HEK293T (cell line): ENCODE results near the gene PLD1.

Experiments used
- CTCF ChIA-PET: fragments of 350-600 bp; formaldehyde crosslinking; extraction: SDS; loops from one replicate; lab custom pipeline; 2021; ENCODE audit warnings: antibody characterized with exemption, inconsistent platforms; lab: Yijun Ruan, JAX
- POLR2A ChIA-PET: fragments of 350-600 bp; formaldehyde crosslinking; extraction: SDS; loops from one replicate; lab custom pipeline; 2020; ENCODE audit warnings: antibody characterized with exemption, inconsistent platforms; lab: Yijun Ruan, JAX
- DNase-seq: peaks from one replicate; pipeline ENCODE4 v3.0.0; 2012; ENCODE audit warnings: mixed read lengths; ENCODE audit errors: extremely low spot score
- ARNT ChIP-seq: fragments of 450-650 bp; IDR thresholded peaks from 2 replicates; pipeline ENCODE4 v1.6.1; 2017; ENCODE audit warnings: mild to moderate bottlenecking
- BHLHE40 ChIP-seq: fragments of 450-650 bp; IDR thresholded peaks from 2 replicates; pipeline ENCODE4 v1.6.1; 2016; ENCODE audit warnings: mild to moderate bottlenecking, moderate library complexity, borderline replicate concordance
- CTBP1 ChIP-seq: fragments of 450-650 bp; IDR thresholded peaks from 2 replicates; pipeline ENCODE4 v1.6.1; 2016; ENCODE audit warnings: borderline replicate concordance
- ELF4 ChIP-seq: fragments of 450-650 bp; IDR thresholded peaks from 2 replicates; pipeline ENCODE4 v1.6.1; 2017; ENCODE audit warnings: antibody characterized with exemption
- FOXA1 ChIP-seq: fragments of 450-650 bp; IDR thresholded peaks from 2 replicates; pipeline ENCODE4 v1.6.1; 2016; ENCODE audit warnings: mild to moderate bottlenecking
- FOXK2 ChIP-seq: fragments of 450-650 bp; IDR thresholded peaks from 2 replicates; pipeline ENCODE4 v1.6.1; 2016; ENCODE audit warnings: mild to moderate bottlenecking
- FOXM1 ChIP-seq: fragments of 450-650 bp; IDR thresholded peaks from 2 replicates; pipeline ENCODE4 v1.6.1; 2017; ENCODE audit warnings: mild to moderate bottlenecking, borderline replicate concordance
- HDGF ChIP-seq: fragments of 450-650 bp; IDR thresholded peaks from 2 replicates; pipeline ENCODE4 v1.6.1; 2017; ENCODE audit warnings: antibody characterized with exemption, borderline replicate concordance
- L3MBTL2 ChIP-seq: fragments of 450-650 bp; conservative IDR thresholded peaks from 2 replicates; pipeline ENCODE4 v1.6.1; 2016; ENCODE audit warnings: mild to moderate bottlenecking
- LEF1 ChIP-seq: fragments of 450-650 bp; IDR thresholded peaks from 2 replicates; pipeline ENCODE4 v1.6.1; 2017; ENCODE audit warnings: mild to moderate bottlenecking, borderline replicate concordance
- NFRKB ChIP-seq: fragments of 450-650 bp; IDR thresholded peaks from 2 replicates; pipeline ENCODE4 v1.6.1; 2016; ENCODE audit warnings: mild to moderate bottlenecking, moderate library complexity
- SP1 ChIP-seq: fragments of 450-650 bp; IDR thresholded peaks from 2 replicates; pipeline ENCODE4 v1.6.1; 2017
- SUZ12 ChIP-seq: fragments of 450-650 bp; IDR thresholded peaks from 2 replicates; pipeline ENCODE4 v1.6.1; 2016; ENCODE audit warnings: mild to moderate bottlenecking
- TARDBP ChIP-seq: fragments of 450-650 bp; IDR thresholded peaks from 2 replicates; pipeline ENCODE4 v1.6.1; 2016
- ZNF384 ChIP-seq: fragments of 450-650 bp; IDR thresholded peaks from 2 replicates; pipeline ENCODE4 v1.6.1; 2016
- TF ChIP-seq, protein P1 (sequence below): fragments of 450-650 bp; IDR thresholded peaks from 2 replicates; pipeline ENCODE4 v1.6.1; 2016

Gene PLD1

DNA sequence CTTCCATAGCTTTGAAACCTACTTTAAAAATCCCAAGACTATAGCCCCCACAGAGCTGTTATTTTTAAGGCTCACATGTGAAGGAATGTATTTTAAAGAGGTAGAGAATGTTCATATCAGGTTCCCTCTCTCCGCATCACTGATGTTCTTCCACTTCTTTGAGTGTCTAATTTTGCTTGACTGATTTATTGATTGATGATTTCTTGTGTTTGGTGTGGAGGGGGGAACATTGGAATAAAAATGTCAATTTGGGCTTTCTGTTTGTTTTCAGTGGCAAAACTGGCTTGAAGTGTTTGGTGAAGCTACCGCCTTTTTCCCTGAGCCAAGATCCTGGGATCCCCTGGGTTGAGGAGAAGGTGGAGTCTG, 30.1 kb upstream of the PLD1 start:
- TF ChIP-seq FOXK2: no peak
- POLR2A ChIA-PET: no interaction called here
- DNase-seq: no peak
- CTCF ChIA-PET: no interaction called here

DNA sequence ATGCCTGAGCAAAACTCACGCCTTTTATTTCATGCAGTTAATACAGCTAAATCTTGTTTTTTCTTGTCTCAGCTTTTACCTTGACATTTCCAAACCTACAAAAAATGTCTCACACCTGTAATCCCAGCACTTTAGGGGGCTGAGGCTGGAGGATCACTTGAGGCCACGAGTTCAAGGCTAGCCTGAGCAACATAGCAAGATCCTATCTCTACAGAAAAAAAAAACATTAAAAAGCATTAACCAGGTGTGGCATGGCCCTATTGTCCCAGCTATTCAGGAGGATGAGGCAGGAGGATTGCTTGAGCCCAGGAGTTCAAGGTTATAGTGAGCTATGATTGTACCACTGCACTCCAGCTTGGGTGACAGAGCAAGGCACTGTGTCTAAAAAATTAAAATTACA, 29.0 kb upstream of the PLD1 start:
- no peak for TF ChIP-seq ZNF384
- no peak for TF ChIP-seq SUZ12
- TF ChIP-seq, protein P1, sequence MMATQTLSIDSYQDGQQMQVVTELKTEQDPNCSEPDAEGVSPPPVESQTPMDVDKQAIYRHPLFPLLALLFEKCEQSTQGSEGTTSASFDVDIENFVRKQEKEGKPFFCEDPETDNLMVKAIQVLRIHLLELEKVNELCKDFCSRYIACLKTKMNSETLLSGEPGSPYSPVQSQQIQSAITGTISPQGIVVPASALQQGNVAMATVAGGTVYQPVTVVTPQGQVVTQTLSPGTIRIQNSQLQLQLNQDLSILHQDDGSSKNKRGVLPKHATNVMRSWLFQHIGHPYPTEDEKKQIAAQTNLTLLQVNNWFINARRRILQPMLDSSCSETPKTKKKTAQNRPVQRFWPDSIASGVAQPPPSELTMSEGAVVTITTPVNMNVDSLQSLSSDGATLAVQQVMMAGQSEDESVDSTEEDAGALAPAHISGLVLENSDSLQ: no peak
- no peak for DNase-seq
- CTCF ChIA-PET: no interaction called here
- POLR2A ChIA-PET: no interaction called here

DNA sequence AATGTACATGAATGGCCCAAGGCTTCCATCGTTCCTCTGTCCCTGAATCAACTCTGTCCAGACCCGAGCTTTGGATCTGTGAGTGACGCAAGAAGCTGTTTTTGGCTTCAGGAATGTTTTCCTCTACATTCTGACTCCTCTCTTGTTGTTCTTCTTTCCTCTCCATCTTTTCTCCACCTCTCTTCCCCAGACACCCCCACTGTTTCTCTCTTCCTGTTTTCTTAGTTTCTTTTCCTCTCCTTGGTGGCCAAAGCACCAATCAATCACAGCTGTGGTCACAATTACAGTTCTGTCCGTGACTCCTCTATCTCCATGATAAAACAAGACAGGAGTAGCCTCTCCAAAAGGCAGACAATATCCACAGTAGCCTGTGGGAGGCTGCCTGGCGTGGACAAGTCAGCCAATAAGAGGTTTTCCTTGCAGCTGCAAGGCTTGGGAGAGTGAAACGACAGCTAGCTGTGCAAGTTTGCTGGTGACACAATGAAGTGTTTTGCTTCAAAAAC, 28.0 kb upstream of the PLD1 start:
- ChIA-PET POLR2A (no interaction called here), CTCF (no interaction called here)
- no peak for DNase-seq
- TF ChIP-seq ZNF384: no peak

DNA sequence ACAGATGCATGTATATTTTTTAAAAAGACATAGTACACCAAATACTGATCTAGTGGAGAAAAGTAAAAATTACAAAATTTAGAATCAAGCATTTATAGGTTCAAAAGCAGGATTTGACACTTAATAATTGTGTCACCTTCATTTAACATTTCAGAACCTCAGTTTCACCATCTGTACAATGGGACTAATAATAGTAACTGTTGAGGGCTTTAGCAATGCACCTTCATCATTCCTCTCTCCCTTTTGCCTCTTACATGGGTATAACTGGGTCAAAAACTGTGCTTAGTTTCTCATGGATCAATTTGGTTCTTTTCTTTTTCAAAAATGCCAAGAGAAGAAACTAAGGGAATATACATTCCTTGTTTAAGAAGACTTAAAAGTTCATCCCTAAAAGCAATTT, 27.4 kb upstream of the PLD1 start:
- ChIA-PET POLR2A (no interaction called here), CTCF (no interaction called here)
- no peak for DNase-seq
- TF ChIP-seq BHLHE40 (no peak), HDGF (no peak), L3MBTL2 (no peak), FOXM1 (no peak), ZNF384 (no peak), CTBP1 (no peak), FOXA1 (no peak), SUZ12 (no peak), ELF4 (no peak), NFRKB (no peak), TARDBP (no peak), LEF1 (no peak), SP1 (no peak), FOXK2 (no peak), ARNT (no peak)
- TF ChIP-seq, protein P1: no peak

DNA sequence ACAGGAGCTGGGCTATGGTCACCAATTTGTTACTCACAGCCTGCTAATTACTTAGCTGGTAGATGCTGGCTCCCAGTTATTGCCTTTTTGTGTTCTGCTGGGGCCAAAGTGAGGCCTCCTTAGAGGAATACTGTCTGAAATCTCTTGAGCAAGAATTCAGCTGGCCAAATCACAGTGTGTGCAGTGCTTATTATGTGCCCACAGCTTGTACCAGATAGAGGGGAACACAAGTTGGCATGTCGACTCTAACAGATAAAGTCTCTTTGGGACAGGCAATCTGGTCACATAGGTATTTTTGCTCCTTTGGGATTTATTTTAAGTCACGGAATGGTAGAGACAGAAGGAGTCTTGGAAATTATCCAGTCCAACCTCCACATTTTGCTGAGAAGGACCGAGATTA, 26.6 kb upstream of the PLD1 start:
- no peak for DNase-seq
- CTCF ChIA-PET: interaction anchor here (0.6 kb wide), 1 partner anchor 218 kb away, joined by 5 read pairs; no protein-coding TSS in a partner anchor
- TF ChIP-seq ARNT (no peak), NFRKB (no peak), ZNF384 (no peak), LEF1 (no peak), HDGF (no peak), CTBP1 (no peak), FOXM1 (no peak), FOXA1 (no peak), SP1 (no peak)
- TF ChIP-seq, protein P1: no peak
- POLR2A ChIA-PET: no interaction called here

GRCh38 chr3:171835613-171836012, 25.3 kb upstream of the PLD1 start:
- no peak for TF ChIP-seq ELF4
- no peak for TF ChIP-seq SP1
- TF ChIP-seq TARDBP: no peak
- no peak for TF ChIP-seq SUZ12
- no peak for TF ChIP-seq FOXA1
- no peak for TF ChIP-seq ZNF384
- TF ChIP-seq FOXM1: no peak
- TF ChIP-seq CTBP1: no peak
- TF ChIP-seq NFRKB: no peak
- no peak for TF ChIP-seq L3MBTL2
- TF ChIP-seq, protein P1: no peak
- no peak for TF ChIP-seq HDGF
- no peak for TF ChIP-seq BHLHE40
- no peak for TF ChIP-seq FOXK2
- TF ChIP-seq LEF1: no peak
- no peak for TF ChIP-seq ARNT
- ChIA-PET POLR2A (no interaction called here), CTCF (interaction anchor here (2.6 kb wide), 1 partner anchor 64 kb away, joined by 10 read pairs; no protein-coding TSS in a partner anchor)
- DNase-seq: no peak

DNA sequence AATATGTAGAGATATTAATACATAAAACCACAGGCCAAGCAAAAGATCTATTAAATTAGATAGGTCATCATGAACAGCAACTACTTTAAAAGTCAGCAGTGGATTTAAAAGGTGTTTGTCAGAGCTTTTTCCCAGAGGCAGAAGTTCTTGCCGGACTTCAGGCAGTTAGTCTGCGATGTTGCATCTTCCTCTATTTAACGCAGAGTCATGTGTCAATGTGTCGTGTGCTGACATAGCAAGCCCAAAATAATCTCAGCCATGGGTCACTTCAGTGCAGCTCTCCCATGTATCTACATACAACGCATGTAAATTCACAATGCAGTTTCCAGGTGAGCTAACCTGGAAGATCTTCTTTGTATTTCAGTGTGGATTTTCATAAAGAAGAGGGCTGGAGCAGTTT, 24.8 kb upstream of the PLD1 start:
- TF ChIP-seq L3MBTL2 (no peak), FOXK2 (no peak), CTBP1 (no peak), BHLHE40 (no peak), HDGF (no peak), ZNF384 (no peak), SUZ12 (no peak), NFRKB (no peak), LEF1 (no peak), FOXM1 (no peak)
- no peak for DNase-seq
- ChIA-PET CTCF (interaction anchor here (2.6 kb wide), 1 partner anchor 63 kb away, joined by 10 read pairs; no protein-coding TSS in a partner anchor), POLR2A (no interaction called here)
